Type B pancreatic cell (in vitro differentiated cells): ENCODE results near the gene UBE2G2. TPM values are rescaled to one million over a fixed set of nuclear protein-coding genes. Genes with fewer than 3 reads are reported as not detected.
A peak's percentile ranks its signal among the peaks of the same experiment; 100 is the strongest.

Experiments
- DNase-seq: peaks from one replicate; pipeline ENCODE4 v3.0.0; 2021; ENCODE audit warnings: mixed read lengths; ENCODE audit not compliant: unreplicated experiment; ENCODE audit errors: extremely low spot score
- H3K27ac Mint-ChIP-seq: 2 replicates; pipeline ENCODE4 v1.8.0; 2021; ENCODE audit warnings: mild to moderate bottlenecking, mixed read lengths
- H3K27me3 Mint-ChIP-seq: 2 replicates; pipeline ENCODE4 v1.8.0; 2021; ENCODE audit warnings: mixed read lengths
- H3K36me3 Mint-ChIP-seq: 2 replicates; pipeline ENCODE4 v1.8.0; 2021; ENCODE audit warnings: mixed read lengths
- H3K4me1 Mint-ChIP-seq: one replicate; pipeline ENCODE4 v1.8.0; 2021; ENCODE audit warnings: mixed read lengths; ENCODE audit not compliant: unreplicated experiment
- H3K4me3 Mint-ChIP-seq: 2 replicates; pipeline ENCODE4 v1.8.0; 2021; ENCODE audit warnings: mild to moderate bottlenecking, mixed read lengths
- H3K9me3 Mint-ChIP-seq: 2 replicates; pipeline ENCODE4 v1.8.0; 2021; ENCODE audit warnings: mixed read lengths
- CTCF ChIP-seq: fragments of 200-600 bp; sonication (generic); conservative IDR thresholded peaks from 2 replicates; pipeline ENCODE4 v1.5.0; 2021; ENCODE audit warnings: antibody characterized with exemption, mild to moderate bottlenecking
- total RNA-seq: library from RNA; stranded (reverse); gene quantifications from 2 replicates; pipeline ENCODE4 v1.2.1, GENCODE V29; 2021; ENCODE audit warnings: low replicate concordance

UBE2G2 gene
- total RNA-seq, 1 donor from 2014 or later, result 92.4 TPM

- Mint-ChIP-seq H3K4me3 (no peak overlapping the region), H3K9me3 (no peaks in the 10 kb centered on the region), H3K27me3 (no peaks in the 10 kb centered on the region), H3K4me1 (peaks cover 4% of the 10 kb centered on the region), H3K36me3 (peaks cover 29% of the 10 kb centered on the region), H3K27ac (no peak overlapping the region)
- no peak for DNase-seq
- no peak for TF ChIP-seq CTCF
These were observed 23.5 kb downstream of the UBE2G2 start for GRCh38 chr21:44778094-44778493.

- H3K4me3 Mint-ChIP-seq, result no peak overlapping the region
- no peak overlapping the region for H3K27ac Mint-ChIP-seq
- no peaks in the 10 kb centered on the region for H3K9me3 Mint-ChIP-seq
- DNase-seq, result no peak
- H3K27me3 Mint-ChIP-seq, result no peaks in the 10 kb centered on the region
- H3K36me3 Mint-ChIP-seq, result peaks cover 31% of the 10 kb centered on the region
- no peak for TF ChIP-seq CTCF
- peaks cover under 1% of the 10 kb centered on the region for H3K4me1 Mint-ChIP-seq
These were observed 26.6 kb downstream of the UBE2G2 start for GRCh38 chr21:44774972-44775371.

- Mint-ChIP-seq H3K4me1 (peaks cover 3% of the 10 kb centered on the region), H3K27ac (no peak overlapping the region), H3K27me3 (no peaks in the 10 kb centered on the region), H3K9me3 (no peaks in the 10 kb centered on the region), H3K4me3 (no peak overlapping the region), H3K36me3 (peaks cover 31% of the 10 kb centered on the region)
- DNase-seq, result peak; percentile 72
- TF ChIP-seq CTCF, result no peak
These were observed 28.2 kb downstream of the UBE2G2 start for GRCh38 chr21:44773291-44773932.

- H3K4me3 Mint-ChIP-seq, result no peak overlapping the region
- peaks cover 5% of the 10 kb centered on the region for H3K4me1 Mint-ChIP-seq
- peaks cover 24% of the 10 kb centered on the region for H3K36me3 Mint-ChIP-seq
- no peak for DNase-seq
- H3K27ac Mint-ChIP-seq, result no peak overlapping the region
- no peaks in the 10 kb centered on the region for H3K27me3 Mint-ChIP-seq
- no peak for TF ChIP-seq CTCF
- no peaks in the 10 kb centered on the region for H3K9me3 Mint-ChIP-seq
These were observed 29.6 kb downstream of the UBE2G2 start for GRCh38 chr21:44771896-44772525.

GRCh38 chr21:44767834-44768831 is 33.5 kb downstream of the UBE2G2 start:
- Mint-ChIP-seq H3K27me3 (peaks cover 3% of the 10 kb centered on the region), H3K27ac (no peak overlapping the region), H3K36me3 (peaks cover 10% of the 10 kb centered on the region), H3K4me3 (no peak overlapping the region), H3K4me1 (peaks cover 13% of the 10 kb centered on the region), H3K9me3 (no peaks in the 10 kb centered on the region)
- no peak for TF ChIP-seq CTCF
- DNase-seq, result peak; percentile 61
